Measurements from ENCODE around the gene ITFG2. TPM values are rescaled to one million over a fixed set of nuclear protein-coding genes. Genes with fewer than 3 reads are reported as not detected.

The ITFG2 gene
- total RNA-seq, 1 donor from 2014 or later: 90.6 TPM

DNA sequence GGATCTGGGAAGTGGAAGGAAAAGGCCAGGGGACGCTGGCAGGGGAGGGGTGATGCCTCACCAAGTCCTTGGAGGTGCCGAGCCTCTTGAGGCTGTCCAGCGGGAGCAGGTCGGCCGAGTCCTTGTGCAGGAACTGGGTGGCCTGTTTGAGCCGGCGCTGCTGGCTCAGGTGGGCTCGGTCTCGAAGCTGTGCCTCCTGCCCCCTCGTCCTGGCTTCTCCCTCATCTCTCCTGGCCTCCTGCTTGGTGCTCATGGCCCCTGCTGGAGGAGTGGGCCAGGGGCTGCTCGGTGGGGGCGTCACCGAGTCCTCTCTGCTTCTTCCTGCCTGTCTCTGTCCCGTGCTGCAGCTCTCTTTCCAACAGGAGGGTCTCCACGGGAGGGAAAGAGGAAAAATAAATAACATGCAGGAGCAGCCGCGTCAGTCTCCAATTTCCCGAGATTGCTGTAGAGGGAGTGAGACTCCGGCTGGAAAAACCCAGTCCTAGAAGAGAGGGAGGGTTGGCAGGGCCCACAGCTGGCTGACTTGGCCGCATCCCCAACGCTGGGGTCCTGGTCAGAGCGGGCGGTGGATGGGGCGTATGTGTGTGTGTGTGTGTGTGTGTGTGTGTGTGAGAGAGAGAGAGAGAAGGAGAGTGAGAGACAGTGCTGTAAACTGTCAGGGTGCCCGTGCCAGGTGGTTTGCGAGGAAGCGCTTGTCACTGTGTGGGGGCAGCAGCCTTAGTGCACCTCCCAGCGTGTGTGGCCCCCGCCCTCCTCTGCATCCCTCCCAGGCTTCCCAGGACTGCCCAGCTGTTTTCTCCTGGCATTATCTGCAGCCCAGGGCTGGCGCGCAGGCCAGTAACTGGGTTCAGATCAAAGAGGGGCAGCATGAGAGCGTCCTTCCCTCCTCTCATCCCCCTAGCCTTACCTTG lies 22.4 kb downstream of the ITFG2 start, which contains the start of gene NRIP2:
TSS of gene NRIP2 (minus strand) at position 455 of the 911 bp plus-strand sequence. CDS start at position 403, 52 bp downstream.
- Mint-ChIP-seq H3K4me1 (peaks cover 4% of the 10 kb centered on the region), H3K36me3 (ENCODE audit: low read depth) (peaks cover 43% of the 10 kb centered on the region), H3K4me3 (no peak within 1 kb of the TSS), H3K9me3 (no peaks in the 10 kb centered on the region), H3K27me3 (no peaks in the 10 kb centered on the region), H3K27ac (no peak within 1 kb of the TSS)
- ChIA-PET CTCF (no interaction called here), POLR2A (interaction anchor here (0.6 kb wide), 1 partner anchor 18 kb away, joined by 4 read pairs; no protein-coding TSS in a partner anchor)
- ATAC-seq (ENCODE audit: low read depth) (no peak), DNase-seq (no peak)
- TF ChIP-seq, protein P1, sequence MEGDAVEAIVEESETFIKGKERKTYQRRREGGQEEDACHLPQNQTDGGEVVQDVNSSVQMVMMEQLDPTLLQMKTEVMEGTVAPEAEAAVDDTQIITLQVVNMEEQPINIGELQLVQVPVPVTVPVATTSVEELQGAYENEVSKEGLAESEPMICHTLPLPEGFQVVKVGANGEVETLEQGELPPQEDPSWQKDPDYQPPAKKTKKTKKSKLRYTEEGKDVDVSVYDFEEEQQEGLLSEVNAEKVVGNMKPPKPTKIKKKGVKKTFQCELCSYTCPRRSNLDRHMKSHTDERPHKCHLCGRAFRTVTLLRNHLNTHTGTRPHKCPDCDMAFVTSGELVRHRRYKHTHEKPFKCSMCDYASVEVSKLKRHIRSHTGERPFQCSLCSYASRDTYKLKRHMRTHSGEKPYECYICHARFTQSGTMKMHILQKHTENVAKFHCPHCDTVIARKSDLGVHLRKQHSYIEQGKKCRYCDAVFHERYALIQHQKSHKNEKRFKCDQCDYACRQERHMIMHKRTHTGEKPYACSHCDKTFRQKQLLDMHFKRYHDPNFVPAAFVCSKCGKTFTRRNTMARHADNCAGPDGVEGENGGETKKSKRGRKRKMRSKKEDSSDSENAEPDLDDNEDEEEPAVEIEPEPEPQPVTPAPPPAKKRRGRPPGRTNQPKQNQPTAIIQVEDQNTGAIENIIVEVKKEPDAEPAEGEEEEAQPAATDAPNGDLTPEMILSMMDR (IDR thresholded peaks at IDR 0.05): no peak
- intact Hi-C loops (cut with micrococcal nuclease): no loop called here

DNA sequence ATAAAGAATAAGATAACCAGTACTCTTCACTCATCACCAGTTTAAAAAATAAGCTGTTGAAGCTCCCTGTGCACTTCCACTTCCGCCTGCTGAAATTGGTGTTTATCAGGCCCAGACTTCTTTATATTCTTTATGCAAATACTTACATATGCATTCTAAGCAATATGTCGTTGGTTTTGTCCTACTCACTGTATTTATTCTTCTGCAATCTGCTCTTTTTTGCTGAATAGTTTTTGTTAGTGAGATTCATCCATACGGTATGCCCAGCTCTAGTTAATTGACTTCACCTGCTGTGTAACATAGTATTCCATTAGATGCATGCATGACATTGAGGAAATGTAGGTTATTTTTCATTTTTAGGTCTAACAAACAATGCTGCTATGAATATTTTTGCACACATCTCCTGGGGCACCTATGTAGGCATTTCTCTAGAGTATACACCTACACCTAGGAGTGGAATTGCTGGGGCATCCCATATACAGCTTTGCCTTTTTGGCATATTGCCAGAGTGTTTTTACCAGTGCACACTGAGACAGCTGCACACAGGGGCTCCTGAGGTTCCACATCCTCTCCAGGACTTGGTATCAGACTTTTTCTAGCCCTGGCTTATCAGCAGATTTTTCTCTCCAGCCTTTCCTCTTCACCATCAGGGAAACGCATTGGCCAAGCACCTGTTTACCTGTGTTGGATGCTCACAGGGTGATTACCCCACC lies 23.4 kb downstream of the ITFG2 start:
- H3K27ac Mint-ChIP-seq: no peak overlapping the region

DNA sequence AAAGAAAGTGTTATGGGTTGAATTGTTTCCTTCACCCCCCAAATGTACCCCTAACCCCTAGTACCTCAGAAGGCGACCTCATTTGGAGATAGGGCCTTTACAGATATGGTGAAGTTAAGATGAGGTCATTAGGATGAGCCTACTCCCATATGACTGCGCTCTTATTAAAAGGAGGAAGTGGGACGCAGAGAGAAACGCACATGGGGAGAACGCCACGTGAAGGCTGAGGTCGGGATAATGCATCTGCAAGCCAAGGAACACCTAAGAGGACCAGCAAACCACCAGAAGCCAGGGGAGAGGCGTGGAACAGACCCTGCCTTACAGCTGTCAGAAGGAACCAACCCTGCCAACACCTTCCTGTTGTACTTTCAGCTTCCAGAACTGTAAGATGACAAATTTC lies 24.1 kb downstream of the ITFG2 start:
- DNase-seq (no peak), ATAC-seq (ENCODE audit: low read depth) (no peak)
- Mint-ChIP-seq H3K36me3 (ENCODE audit: low read depth) (peaks cover 41% of the 10 kb centered on the region), H3K27ac (no peak overlapping the region), H3K4me1 (peaks cover 4% of the 10 kb centered on the region), H3K27me3 (no peaks in the 10 kb centered on the region), H3K4me3 (no peak overlapping the region), H3K9me3 (no peaks in the 10 kb centered on the region)
- CTCF ChIA-PET: no interaction called here
- intact Hi-C loops (cut with micrococcal nuclease): no loop called here
- POLR2A ChIA-PET: no interaction called here
- TF ChIP-seq, protein P1 (IDR thresholded peaks at IDR 0.05): no peak

More for the DNA sequence above, 23.4 kb downstream of the ITFG2 start:
- intact Hi-C loops (cut with micrococcal nuclease): no loop called here
- H3K4me3 Mint-ChIP-seq: no peak overlapping the region
- peaks cover 4% of the 10 kb centered on the region for H3K4me1 Mint-ChIP-seq
- ATAC-seq (ENCODE audit: low read depth) (no peak), DNase-seq (no peak)
- TF ChIP-seq, protein P1 (IDR thresholded peaks at IDR 0.05): no peak
- no peaks in the 10 kb centered on the region for H3K27me3 Mint-ChIP-seq
- CTCF ChIA-PET: no interaction called here
- H3K9me3 Mint-ChIP-seq: no peaks in the 10 kb centered on the region
- POLR2A ChIA-PET: no interaction called here
- peaks cover 42% of the 10 kb centered on the region for H3K36me3 Mint-ChIP-seq (ENCODE audit: low read depth)

DNA sequence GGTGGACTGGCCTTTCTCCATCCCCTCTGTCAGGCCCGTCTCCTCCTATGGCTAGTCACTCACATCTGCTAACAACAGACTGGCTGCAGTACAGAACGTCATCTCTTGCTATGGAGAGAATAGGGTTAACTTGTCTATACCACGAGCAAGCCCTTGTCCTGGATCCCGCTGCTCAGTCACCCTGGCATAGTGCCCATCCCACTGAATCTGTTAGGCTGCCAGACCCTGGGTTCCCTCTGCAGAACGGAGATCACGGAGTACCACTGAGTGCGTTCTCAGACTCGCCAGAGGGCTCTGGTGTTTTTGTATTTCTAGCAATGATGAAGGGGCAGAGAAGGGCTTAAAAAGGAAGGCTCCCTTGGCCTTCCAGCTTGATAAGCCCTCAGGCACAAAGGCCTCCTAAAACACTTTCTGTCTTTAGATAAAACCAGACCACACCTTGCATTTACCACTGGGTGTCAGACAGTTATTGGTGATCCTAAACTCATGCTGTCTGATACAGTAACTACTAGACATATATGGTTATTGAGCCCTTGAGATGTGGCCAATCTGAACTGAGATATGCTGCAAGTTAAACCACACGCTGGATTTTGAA lies 28.7 kb downstream of the ITFG2 start:
- Mint-ChIP-seq H3K36me3 (ENCODE audit: low read depth) (peaks cover 54% of the 10 kb centered on the region), H3K9me3 (no peaks in the 10 kb centered on the region), H3K27ac (no peak overlapping the region), H3K4me3 (no peak overlapping the region), H3K4me1 (no peaks in the 10 kb centered on the region), H3K27me3 (no peaks in the 10 kb centered on the region)
- intact Hi-C loops (cut with micrococcal nuclease): no loop called here
- ATAC-seq (ENCODE audit: low read depth) (no peak), DNase-seq (no peak)
- POLR2A ChIA-PET: no interaction called here
- TF ChIP-seq, protein P1 (IDR thresholded peaks at IDR 0.05): no peak
- CTCF ChIA-PET: no interaction called here

DNA sequence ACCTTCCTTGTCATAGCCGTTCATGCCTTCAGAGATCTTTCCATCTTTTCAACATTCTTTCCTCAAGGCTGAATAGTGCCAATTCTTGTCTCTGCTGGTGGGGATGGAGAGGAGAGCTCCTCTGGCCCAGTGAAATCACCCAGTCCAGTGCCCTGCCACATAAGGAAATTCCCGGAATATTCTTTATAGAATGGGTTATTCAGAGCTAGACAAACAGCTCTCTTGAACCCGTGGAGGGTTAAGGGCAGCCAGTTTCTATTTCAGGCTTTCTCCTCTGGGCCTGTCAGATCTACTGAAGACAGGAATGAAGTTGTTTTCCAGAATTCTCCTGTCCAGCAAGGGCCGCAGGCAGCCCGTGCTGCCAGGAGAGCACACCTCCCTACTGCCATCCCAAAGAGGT lies 30.5 kb downstream of the ITFG2 start:
- Mint-ChIP-seq H3K4me1 (no peaks in the 10 kb centered on the region), H3K27me3 (no peaks in the 10 kb centered on the region), H3K9me3 (no peaks in the 10 kb centered on the region), H3K36me3 (ENCODE audit: low read depth) (peaks cover 59% of the 10 kb centered on the region), H3K4me3 (no peak overlapping the region), H3K27ac (no peak overlapping the region)
- CTCF ChIA-PET: no interaction called here
- TF ChIP-seq, protein P1 (IDR thresholded peaks at IDR 0.05): no peak
- DNase-seq: no peak
- POLR2A ChIA-PET: no interaction called here
- ATAC-seq (ENCODE audit: low read depth): no peak
- intact Hi-C loops (cut with micrococcal nuclease): no loop called here

All from activated B cell treated with CpG ODN at 0.5 μM for 24 hours (primary cell).